Panc1 (cell line): ENCODE results near the gene TMPRSS5. TPM values are rescaled to one million over a fixed set of nuclear protein-coding genes. Genes with fewer than 3 reads are reported as not detected.

Experiments
- ATAC-seq: fragments of 200-7000 bp; cut with Tn5 transposase; 2 replicates; pipeline ENCODE4 v1.9.1; 2020; ENCODE audit warnings: mild to moderate bottlenecking, moderate library complexity
- BruUV-seq: library from RNA; stranded (reverse); fragments of 400-500 nt; replicated peaks from 2 replicates; lab custom pipeline; 2021; lab: Mats Ljungman, UMichigan
- CTCF ChIA-PET: fragments of 300-600 bp; sonication (Branson Sonifier 250); formaldehyde crosslinking; loops from one replicate; lab custom pipeline; 2022; ENCODE audit warnings: antibody characterized with exemption; lab: Charles Lee
- POLR2A ChIA-PET: fragments of 300-600 bp; sonication (Branson Sonifier 250); formaldehyde crosslinking; loops from one replicate; lab custom pipeline; 2022; ENCODE audit warnings: antibody characterized with exemption; lab: Charles Lee
- DNase-seq: peaks from one replicate; pipeline ENCODE4 v3.0.0-alpha.2; 2010; ENCODE audit warnings: low read depth, low spot score
- H3K27ac ChIP-seq: 2 replicates; pipeline ENCODE4 v1.5.1; 2011; ENCODE audit warnings: mild to moderate bottlenecking, low read length, inconsistent platforms
- H3K27me3 ChIP-seq: fragments of 200-500 bp; sonication (Bioruptor generic); 2 replicates; pipeline ENCODE4 v1.6.0; 2014; ENCODE audit warnings: low read length, inconsistent platforms; ENCODE audit not compliant: control insufficient read depth, insufficient read depth
- H3K36me3 ChIP-seq: fragments of 200-500 bp; sonication (Bioruptor generic); 2 replicates; pipeline ENCODE4 v1.5.1; 2014; ENCODE audit warnings: inconsistent platforms, mild to moderate bottlenecking, low read length, moderate library complexity; ENCODE audit not compliant: control insufficient read depth, insufficient read depth
- H3K4me1 ChIP-seq: 2 replicates; pipeline ENCODE4 v1.5.1; 2011; ENCODE audit warnings: inconsistent platforms, mild to moderate bottlenecking, low read length, moderate library complexity; ENCODE audit not compliant: control insufficient read depth, insufficient read depth
- H3K4me3 ChIP-seq, 2 experiments: 2 replicates each; pipeline ENCODE4 v1.5.1; 2011 to 2012; ENCODE audit warnings: low read depth in 2 of 2, low read length in 2 of 2, mild to moderate bottlenecking in 2 of 2, inconsistent platforms in 1 of 2, moderate library complexity in 1 of 2
- H3K9me3 ChIP-seq: fragments of 200-500 bp; sonication (Bioruptor generic); 2 replicates; pipeline ENCODE4 v1.5.1; 2014; ENCODE audit warnings: low read depth, mild to moderate bottlenecking, inconsistent platforms, low read length, moderate library complexity; ENCODE audit not compliant: control insufficient read depth, insufficient read depth
- CTCF ChIP-seq: fragments of 450-650 bp; IDR thresholded peaks from 2 replicates; pipeline ENCODE4 v1.5.1; 2017; ENCODE audit warnings: mild to moderate bottlenecking
- POLR2AphosphoS5 ChIP-seq: IDR thresholded peaks from 2 replicates; pipeline ENCODE4 v1.6.1; 2012; ENCODE audit warnings: mild to moderate bottlenecking, low read depth, low read length, moderate library complexity
- REST ChIP-seq, 2 experiments: IDR thresholded peaks; 2 replicates each; pipeline ENCODE4 v1.6.1; 2011 to 2012; ENCODE audit warnings: low read depth in 2 of 2, control low read depth in 1 of 2, low read length in 1 of 2, mild to moderate bottlenecking in 1 of 2, moderate library complexity in 1 of 2; ENCODE audit not compliant: insufficient read depth in 1 of 2
- SIN3A ChIP-seq: IDR thresholded peaks from 2 replicates; pipeline ENCODE4 v1.6.1; 2012; ENCODE audit warnings: low read depth, mild to moderate bottlenecking, low read length, moderate library complexity, borderline replicate concordance; ENCODE audit not compliant: insufficient read depth
- TCF7L2 ChIP-seq: IDR thresholded peaks from 2 replicates; pipeline ENCODE4 v1.6.1; 2011; ENCODE audit warnings: mild to moderate bottlenecking, low read depth, low read length, inconsistent platforms
- in situ Hi-C: cut with HindIII; loops from 2 replicates; pipeline ENCODE4 v1.10.0; 2016; ENCODE audit warnings: low sequenced_read_pairs, low pct_unique_long_range_greater_than_20kb
- intact Hi-C: fragments of 100-400 bp; cut with micrococcal nuclease; formaldehyde crosslinking; loops from one replicate; pipeline ENCODE4 v1.10.0; 2022; ENCODE audit not compliant: unreplicated experiment
- total RNA-seq: library from RNA; stranded (reverse); gene quantifications from one replicate; pipeline ENCODE4 v1.2.1, GENCODE V29; 2021; ENCODE audit not compliant: unreplicated experiment

The TMPRSS5 gene
- total RNA-seq, 1 experiment from 2014 or later: 0.85 TPM

GRCh38 chr11:113697756-113698407 lies 8.2 kb downstream of the TMPRSS5 start:
- BruUV-seq: no TSS peak
- Histone ChIP-seq H3K27me3 (no peaks in the 10 kb centered on the region), H3K4me3 (no peak overlapping the region), H3K36me3 (no peaks in the 10 kb centered on the region), H3K9me3 (no peaks in the 10 kb centered on the region), H3K4me1 (no peaks in the 10 kb centered on the region), H3K27ac (no peak overlapping the region; the same call in 1 of the 2 replicates)
- in situ Hi-C loops (no loop called here), intact Hi-C loops (no loop called here)
- ChIA-PET CTCF (no interaction called here), POLR2A (no interaction called here)
- no peak for DNase-seq
- TF ChIP-seq CTCF (no peak), REST (IDR thresholded peaks at IDR 0.05; ENCODE audit: insufficient read depth in 1 of 2, low read depth in 2 of 2, low read length in 1 of 2) (no peak), SIN3A (no peak), TCF7L2 (no peak), POLR2AphosphoS5 (no peak)
- ATAC-seq: 0 out of 2 replicates have a peak, but pooled peaks have one; percentile 21

- DNase-seq (no peak), ATAC-seq (no peak)
- H3K27ac ChIP-seq: no peak overlapping the region
- no peaks in the 10 kb centered on the region for H3K27me3 ChIP-seq
- in situ Hi-C loops: no loop called here
- no peak overlapping the region for H3K4me3 ChIP-seq
- no peaks in the 10 kb centered on the region for H3K9me3 ChIP-seq
- H3K4me1 ChIP-seq: no peaks in the 10 kb centered on the region
- intact Hi-C loops: no loop called here
- BruUV-seq: no TSS peak
- H3K36me3 ChIP-seq: no peaks in the 10 kb centered on the region
- ChIA-PET POLR2A (no interaction called here), CTCF (no interaction called here)
- TF ChIP-seq CTCF: no peak
- no peak for TF ChIP-seq SIN3A
- no peak for TF ChIP-seq POLR2AphosphoS5
- no peak for TF ChIP-seq TCF7L2
- no peak for TF ChIP-seq REST (IDR thresholded peaks at IDR 0.05; ENCODE audit: insufficient read depth in 1 of 2, low read depth in 2 of 2, low read length in 1 of 2)
These were observed 9.0 kb downstream of the TMPRSS5 start for GRCh38 chr11:113697111-113697510.
